ENCODE results near the gene ALPK3. TPM values are rescaled to one million over a fixed set of nuclear protein-coding genes. Genes with fewer than 3 reads are reported as not detected.

Gene ALPK3
- total and polyA plus RNA-seq, 9 of the 15 experiments (the other 6 are each of a cell fraction or from before 2014, with no cell fraction given): 0.04 to 1.0 (median 0.07) TPM; not detected in 2

DNA sequence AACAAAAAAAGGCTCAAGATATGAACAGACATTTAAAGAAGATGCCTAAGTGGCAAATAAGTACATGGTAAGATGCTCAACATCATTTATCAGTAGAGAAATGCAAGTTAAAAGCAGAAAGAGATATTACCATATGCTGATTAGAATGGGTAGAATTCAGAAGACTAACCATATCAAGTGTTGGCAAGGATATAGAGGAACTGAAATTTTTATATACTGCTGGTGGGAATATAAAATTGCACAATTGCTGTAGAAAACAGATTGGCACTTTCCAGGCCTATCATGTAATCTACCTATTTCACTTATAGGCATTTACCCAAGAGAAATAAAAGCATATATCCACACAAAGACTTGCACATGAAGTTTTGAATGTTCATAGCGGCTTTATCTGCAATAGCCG is 84.4 kb downstream of the ALPK3 start:
- peaks cover 6% of the 10 kb centered on the region for H3K9me3 ChIP-seq (replicated peaks; ENCODE audit: control insufficient read depth, insufficient read depth, low read depth, low read length)
- peaks cover 6 to 7% of the 10 kb centered on the region in 2 experiments; a peak in 2 of 5 replicates for H3K4me1 ChIP-seq (replicated peaks in 1 of 2; ENCODE audit: control insufficient read depth in 2 of 2, insufficient read depth in 2 of 2, low read length in 2 of 2)
- ATAC-seq (no peak), FAIRE-seq (no peak), DNase-seq (ENCODE audit: extremely low read depth in 1 of 4, low spot score in 3 of 4) (no peak)
- CTCF ChIA-PET (ENCODE audit: low intra/inter-chr PET ratio): no interaction called here
- no TSS peak for BruUV-seq (replicated peaks)
- no peaks in the 10 kb centered on the region for H4K20me1 ChIP-seq (replicated peaks; ENCODE audit: control insufficient read depth, insufficient read depth, low read length)
- in situ Hi-C loops (cut with MboI) (no loop called here), intact Hi-C loops (cut with micrococcal nuclease) (no loop called here)
- no peaks in the 10 kb centered on the region for H3K36me3 ChIP-seq (ENCODE audit: control insufficient read depth, insufficient read depth, low read length)
- H3K9me1 ChIP-seq (ENCODE audit: control insufficient read depth, insufficient read depth, low read length): peaks cover 2% of the 10 kb centered on the region
- H3K27me3 ChIP-seq (ENCODE audit: control insufficient read depth in 2 of 2, insufficient read depth in 2 of 2, low read length in 2 of 2): peaks cover 5% of the 10 kb centered on the region in 2 experiments; a peak in 3 of 5 replicates
- no peak overlapping the region for H2AFZ ChIP-seq (ENCODE audit: low read depth, low read length)
- POLR2A ChIA-PET: no interaction called here
- no peak overlapping the region for H3K4me3 ChIP-seq
- no peak overlapping the region for H3K4me2 ChIP-seq (ENCODE audit: insufficient read depth, low read length)
- no peak overlapping the region for H3K27ac ChIP-seq (ENCODE audit: extremely low read depth, low read depth, low read length)
- TF ChIP-seq, protein P1, sequence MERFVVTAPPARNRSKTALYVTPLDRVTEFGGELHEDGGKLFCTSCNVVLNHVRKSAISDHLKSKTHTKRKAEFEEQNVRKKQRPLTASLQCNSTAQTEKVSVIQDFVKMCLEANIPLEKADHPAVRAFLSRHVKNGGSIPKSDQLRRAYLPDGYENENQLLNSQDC (CRISPR knock-in tag; IDR thresholded peaks at IDR 0.05): no peak
- TF ChIP-seq, protein P2, sequence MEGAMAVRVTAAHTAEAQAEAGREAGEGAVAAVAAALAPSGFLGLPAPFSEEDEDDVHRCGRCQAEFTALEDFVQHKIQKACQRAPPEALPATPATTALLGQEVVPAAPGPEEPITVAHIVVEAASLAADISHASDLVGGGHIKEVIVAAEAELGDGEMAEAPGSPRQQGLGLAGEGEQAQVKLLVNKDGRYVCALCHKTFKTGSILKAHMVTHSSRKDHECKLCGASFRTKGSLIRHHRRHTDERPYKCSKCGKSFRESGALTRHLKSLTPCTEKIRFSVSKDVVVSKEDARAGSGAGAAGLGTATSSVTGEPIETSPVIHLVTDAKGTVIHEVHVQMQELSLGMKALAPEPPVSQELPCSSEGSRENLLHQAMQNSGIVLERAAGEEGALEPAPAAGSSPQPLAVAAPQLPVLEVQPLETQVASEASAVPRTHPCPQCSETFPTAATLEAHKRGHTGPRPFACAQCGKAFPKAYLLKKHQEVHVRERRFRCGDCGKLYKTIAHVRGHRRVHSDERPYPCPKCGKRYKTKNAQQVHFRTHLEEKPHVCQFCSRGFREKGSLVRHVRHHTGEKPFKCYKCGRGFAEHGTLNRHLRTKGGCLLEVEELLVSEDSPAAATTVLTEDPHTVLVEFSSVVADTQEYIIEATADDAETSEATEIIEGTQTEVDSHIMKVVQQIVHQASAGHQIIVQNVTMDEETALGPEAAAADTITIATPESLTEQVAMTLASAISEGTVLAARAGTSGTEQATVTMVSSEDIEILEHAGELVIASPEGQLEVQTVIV (CRISPR knock-in tag; IDR thresholded peaks at IDR 0.05; ENCODE audit: borderline replicate concordance): no peak
- TF ChIP-seq RCOR1 (IDR thresholded peaks at IDR 0.05; ENCODE audit: borderline replicate concordance in 1 of 2, low read depth in 2 of 2, low read length in 2 of 2) (no peak), ZNF695 (CRISPR knock-in tag; IDR thresholded peaks at IDR 0.05) (no peak), CHD1 (IDR thresholded peaks at IDR 0.05; ENCODE audit: low read length) (no peak), DPF2 (IDR thresholded peaks at IDR 0.05) (no peak), NUFIP1 (IDR thresholded peaks at IDR 0.05; ENCODE audit: partially characterized antibody) (no peak), ZNF445 (CRISPR knock-in tag; IDR thresholded peaks at IDR 0.05; ENCODE audit: low read depth) (no peak), TAF15 (IDR thresholded peaks at IDR 0.05; ENCODE audit: low read depth, low read length) (no peak)
- H3K9ac ChIP-seq (ENCODE audit: insufficient read depth in 1 of 2, low read depth in 2 of 2, low read length in 2 of 2): no peak overlapping the region
- WGBS (ENCODE audit: insufficient coverage, low coverage, missing lambda C conversion rate): 10% methylated on average over 2 of the region's 2 CpGs
- no peaks in the 10 kb centered on the region for H3K79me2 ChIP-seq (ENCODE audit: control insufficient read depth, insufficient read depth, low read length)

Measured in K562 (cell line).